ENCODE measurements around the gene VIM.

Gene VIM

DNA sequence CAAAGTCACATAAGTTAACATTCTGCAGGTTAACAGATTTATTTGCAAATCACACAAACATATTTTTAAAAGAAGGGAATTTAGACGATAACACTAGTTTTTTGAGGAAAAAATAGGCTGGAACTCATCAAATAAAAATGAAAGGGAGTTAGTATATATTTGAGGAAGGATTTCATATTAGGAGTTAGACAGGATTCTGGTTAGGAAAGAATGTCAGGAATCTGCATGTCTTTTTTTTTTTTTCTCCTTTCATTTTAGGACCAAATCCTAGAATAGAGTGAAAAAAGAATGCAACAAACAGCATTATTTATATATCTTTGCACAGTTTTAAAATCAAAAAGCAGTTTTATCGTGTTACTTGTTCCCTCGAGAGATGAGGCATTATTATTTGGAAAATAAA, 17.7 kb upstream of the VIM start:
- DNase-seq, result no peak

DNA sequence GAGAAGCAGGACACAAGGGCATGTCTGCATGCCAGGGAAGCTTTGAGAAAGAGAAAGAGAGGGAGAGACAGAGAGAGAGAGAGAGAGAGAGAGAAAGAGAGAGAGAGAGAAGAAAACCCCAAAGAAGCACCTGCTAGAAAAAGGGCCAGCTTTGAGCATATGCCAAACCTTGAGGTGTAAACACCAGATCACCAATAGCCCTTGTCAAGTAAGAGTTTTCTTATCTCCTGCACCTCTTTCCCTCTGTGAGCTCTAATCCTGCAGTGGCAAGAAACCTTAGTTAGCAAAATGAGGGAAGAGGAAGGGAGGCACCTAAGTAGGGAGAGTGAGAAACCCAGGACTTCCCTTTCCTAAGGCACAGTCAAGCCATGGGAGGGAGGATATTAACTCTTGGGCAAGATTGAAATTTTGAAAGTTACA, 15.2 kb upstream of the VIM start:
- no peak for DNase-seq

DNA sequence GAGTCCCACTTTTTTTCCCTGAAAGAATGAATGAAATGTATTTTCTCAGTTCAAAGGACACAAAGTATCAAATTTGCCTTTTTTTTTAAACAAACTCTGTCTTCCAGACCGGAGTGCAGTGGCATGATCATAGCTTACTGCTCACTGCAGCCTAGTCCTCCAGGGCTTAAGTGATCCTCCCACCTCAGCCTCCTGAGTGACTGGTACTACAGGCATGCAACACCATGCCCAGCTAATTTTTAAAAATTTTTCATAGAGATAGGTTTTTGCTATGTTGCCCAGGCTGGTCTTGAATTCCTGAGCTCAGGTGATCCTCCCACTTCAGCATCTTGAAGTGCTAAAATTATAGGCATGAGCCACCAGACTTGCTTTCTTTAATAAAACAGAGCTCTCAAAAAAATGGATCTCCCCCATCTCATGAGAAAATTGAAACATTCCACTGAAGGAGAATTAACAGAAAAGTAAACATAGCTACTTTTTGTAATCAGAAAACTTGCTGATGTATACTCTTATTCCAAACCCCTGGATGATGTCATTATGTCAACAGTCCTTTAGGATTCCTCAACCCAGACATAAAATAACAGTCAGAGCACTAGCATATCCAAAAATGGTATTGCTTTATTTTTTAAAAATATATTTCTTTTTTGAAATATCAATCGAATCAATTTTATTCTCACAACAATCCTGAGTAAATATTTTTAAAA, 14.2 kb upstream of the VIM start:
- no peak for DNase-seq

DNA sequence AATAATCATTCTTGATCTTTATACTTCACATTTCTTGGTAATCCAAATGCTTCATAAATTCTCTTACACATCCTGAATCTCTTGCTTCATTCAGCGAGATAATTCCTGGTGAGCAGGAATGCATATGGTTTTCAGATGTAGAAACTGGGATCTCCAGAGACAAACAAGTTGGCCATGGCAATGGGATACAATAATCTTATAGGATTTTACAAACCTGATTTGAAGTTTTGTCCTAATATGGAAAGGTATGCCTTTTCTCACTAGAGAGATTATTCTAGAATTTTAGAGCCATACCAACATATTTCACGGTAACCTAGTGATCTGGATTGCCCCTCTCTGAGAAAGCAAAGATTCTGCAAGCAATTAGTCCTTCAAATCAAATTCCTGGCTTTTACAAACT, 13.5 kb upstream of the VIM start:
- DNase-seq, result no peak

DNA sequence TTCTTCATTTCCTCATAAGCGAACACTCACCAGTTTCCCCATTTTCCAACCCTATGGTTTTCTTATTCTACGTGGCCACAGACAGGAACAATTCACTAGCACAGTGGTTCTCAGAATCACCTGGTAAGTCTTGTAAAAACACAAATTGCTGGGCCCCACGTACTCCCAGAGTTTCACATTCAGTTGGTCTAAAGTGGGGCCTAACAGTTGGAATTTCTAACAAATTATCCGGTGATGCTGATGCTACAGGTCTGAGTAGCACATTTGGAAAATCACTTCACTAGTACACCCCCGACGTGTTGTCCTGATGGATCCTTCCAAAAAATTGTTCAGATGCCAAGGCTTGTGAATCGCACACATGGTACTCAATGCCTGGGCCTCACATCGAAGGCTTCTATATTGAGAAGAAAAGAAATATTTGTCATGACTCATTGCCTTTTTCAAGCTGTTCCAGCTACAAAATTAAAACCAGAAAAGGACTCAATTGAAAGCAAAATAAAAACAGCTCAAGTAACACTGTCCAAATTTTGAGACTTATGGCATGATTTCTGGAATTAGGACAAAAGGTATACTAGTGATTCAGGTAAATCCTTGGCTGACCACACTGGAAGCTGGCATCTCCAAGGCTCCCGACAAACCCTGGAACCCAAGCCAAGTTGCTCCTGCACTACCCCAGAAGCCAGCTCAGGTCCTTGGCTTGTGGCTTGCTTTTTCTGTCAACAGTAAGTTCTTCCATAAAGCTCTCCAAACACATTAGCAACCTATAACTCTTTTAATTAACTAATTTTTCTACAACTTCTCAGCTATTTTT, 12.9 kb upstream of the VIM start:
- DNase-seq, result no peak

- no peak for DNase-seq
These were observed 12.3 kb upstream of the VIM start for GRCh38 chr10:17215782-17216122.

DNA sequence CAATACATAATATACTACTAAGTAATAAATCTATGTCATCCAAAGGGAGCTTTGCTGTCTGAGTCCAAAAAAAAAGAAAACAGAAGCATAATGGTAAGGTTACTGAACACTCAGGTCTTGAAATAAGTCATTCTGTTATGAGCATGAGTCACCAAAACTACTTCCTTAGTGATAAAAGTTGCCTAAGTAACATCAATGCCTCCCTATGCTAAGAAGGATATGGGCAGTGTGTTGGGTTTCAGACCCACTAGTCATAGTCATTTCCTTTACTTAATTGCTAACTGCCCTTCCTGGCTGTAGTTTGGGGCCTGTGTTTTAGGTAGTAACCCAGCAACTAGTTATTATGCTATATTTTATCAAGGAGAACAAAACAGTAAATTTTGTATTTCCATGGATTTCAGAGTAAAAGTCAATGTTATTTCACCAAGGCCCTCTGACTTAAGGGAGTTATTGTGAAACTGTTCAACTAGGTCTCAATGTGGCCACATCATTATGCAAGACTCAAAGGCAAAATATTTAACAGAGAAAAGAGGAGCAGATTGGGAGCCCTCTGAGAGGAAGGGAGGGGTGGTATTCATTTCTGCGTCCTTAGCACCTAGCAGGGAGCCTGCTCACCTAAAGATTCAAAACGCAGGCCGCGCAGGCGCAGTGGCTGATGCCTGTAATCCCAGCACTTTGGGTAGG, 11.7 kb upstream of the VIM start:
- DNase-seq, result no peak

- DNase-seq, result no peak
These were observed 11.1 kb upstream of the VIM start for GRCh38 chr10:17216901-17217395.

DNA sequence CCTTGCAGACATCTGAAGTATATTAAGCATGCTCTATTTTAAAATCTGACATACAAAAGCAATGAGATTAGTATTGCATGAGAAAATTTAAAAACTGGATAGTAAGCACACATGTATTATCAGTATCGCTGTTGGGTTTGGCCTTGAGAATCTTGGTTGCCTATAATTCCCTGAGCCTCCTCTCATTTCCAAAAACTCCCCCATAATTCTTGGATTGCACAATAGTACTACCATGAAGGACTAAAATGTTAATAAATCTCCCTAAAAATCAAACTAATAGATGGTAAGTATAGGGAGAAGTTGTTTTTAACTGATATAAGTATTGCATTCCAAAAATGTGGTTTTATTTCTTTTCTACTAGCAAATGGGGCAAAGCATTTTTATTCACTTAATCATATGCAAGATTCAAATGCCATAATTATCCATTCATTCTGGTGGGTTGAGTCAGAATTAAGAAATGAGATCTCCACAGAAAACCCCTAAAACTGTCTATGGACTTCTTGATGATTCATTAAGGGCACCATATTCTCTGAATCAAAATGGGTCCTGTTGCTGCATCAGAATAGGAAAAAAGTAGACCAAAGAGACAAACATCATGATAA, 10.3 kb upstream of the VIM start:
- DNase-seq, result no peak

GRCh38 chr10:17219024-17219423, 9.0 kb upstream of the VIM start:
- no peak for DNase-seq

GRCh38 chr10:17220652-17221100, 7.4 kb upstream of the VIM start:
- no peak for DNase-seq

DNA sequence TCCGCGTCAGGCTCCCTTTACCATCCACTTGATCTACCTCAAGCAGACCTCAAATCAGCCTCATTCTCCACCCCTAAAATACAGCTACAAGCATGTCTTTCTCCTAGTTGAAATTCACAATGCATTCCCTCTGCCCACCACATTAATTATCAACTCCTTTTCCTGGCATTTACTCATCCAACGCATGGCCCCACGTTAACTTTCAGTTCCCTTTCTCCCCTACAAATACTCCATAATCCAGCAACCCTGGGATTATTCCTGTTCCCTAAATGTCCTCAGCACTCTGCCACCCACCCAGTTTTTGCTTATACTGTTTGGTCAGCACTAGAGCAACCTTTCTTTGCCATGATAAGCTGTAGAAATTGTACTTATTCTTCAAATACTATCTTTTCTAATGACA, 5.7 kb upstream of the VIM start:
- no peak for DNase-seq

- no peak for DNase-seq
These were observed 2.2 kb upstream of the VIM start for GRCh38 chr10:17225808-17226207.

GRCh38 chr10:17226891-17227303, 1.1 kb upstream of the VIM start:
- no peak for DNase-seq

- no peak for DNase-seq
These were observed 512 bp upstream of the VIM start for GRCh38 chr10:17227367-17228090.

GRCh38 chr10:17229016-17229716, 1.1 kb downstream of the VIM start:
- peak; percentile 80 for DNase-seq

GRCh38 chr10:17229717-17229966, 1.6 kb downstream of the VIM start:
- DNase-seq, result no peak

DNA sequence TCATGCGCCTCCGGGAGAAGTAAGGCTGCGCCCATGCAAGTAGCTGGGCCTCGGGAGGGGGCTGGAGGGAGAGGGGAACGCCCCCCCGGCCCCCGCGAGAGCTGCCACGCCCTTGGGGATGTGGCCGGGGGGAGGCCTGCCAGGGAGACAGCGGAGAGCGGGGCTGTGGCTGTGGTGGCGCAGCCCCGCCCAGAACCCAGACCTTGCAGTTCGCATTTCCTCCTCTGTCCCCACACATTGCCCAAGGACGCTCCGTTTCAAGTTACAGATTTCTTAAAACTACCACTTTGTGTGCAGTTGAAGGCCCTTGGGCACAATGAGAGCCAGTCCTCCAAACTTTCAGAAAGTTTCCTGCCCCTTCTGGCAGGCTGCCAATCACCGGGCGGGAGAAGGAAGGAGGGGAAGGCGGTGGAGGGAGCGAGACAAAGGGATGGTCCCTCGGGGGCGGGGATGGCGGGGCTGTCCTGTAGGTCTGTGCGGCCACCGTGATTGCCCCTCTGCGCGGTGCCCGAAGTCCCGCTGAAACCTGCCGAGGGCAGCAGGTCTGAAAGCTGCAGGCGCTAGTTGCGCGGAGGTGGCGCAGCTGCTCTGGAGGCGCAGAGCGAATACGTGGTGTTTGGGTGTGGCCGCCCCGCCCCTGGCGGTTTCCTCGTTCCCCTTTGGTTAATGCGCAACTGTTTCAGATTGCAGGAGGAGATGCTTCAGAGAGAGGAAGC, 2.1 kb downstream of the VIM start:
- DNase-seq, result peak; percentile 84

- DNase-seq, result no peak
These were observed 3.7 kb downstream of the VIM start for GRCh38 chr10:17231788-17232187.

DNA sequence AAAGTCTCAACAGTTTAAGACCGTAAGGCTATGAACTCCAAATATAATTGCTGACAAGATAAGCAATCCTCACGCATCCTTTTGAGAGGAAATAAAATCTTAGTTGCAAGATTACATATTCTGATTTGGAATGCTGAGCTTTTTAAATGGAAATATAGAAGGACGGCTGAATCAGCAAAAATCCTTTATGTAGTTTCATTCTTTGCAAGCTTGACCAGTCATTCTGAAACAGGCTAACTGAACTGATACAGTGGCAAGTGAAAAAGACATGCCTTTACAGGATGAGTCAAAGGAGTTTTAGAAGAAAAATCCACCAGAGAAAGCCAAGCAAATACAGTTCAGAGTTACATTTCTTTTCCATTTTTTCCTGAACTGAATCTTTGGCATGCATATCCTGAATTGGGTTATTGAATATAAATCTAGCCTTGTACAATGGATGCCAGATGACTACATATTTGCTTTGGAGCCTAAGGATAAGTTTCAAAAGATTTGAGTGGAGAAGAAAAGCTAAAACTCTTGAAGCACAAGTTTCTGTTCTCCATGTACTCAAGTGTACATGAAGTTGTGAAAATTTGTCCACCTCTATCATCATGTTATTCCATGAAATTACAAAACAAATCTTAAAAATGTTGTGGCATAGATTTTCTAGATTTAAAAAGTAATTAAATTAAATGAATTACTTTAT, 4.4 kb downstream of the VIM start:
- no peak for DNase-seq
